HUES48 (cell line): ENCODE data around the gene F10.

Experiments
- H3K27ac ChIP-seq: one replicate; pipeline ENCODE4 v1.7.0; 2013; ENCODE audit warnings: low read depth, low read length, inconsistent platforms
- H3K27me3 ChIP-seq: 2 replicates; pipeline ENCODE4 v1.6.1; 2013; ENCODE audit warnings: mild to moderate bottlenecking, low read length; ENCODE audit not compliant: control insufficient read depth, insufficient read depth
- H3K36me3 ChIP-seq: 2 replicates; pipeline ENCODE4 v1.6.1; 2013; ENCODE audit warnings: low read length; ENCODE audit not compliant: control insufficient read depth, insufficient read depth
- H3K4me1 ChIP-seq: 2 replicates; pipeline ENCODE4 v1.6.1; 2013; ENCODE audit warnings: mild to moderate bottlenecking, low read length; ENCODE audit not compliant: control insufficient read depth, insufficient read depth
- H3K4me3 ChIP-seq: 2 replicates; pipeline ENCODE4 v1.5.1; 2013; ENCODE audit warnings: mild to moderate bottlenecking, low read depth, low read length
- H3K9ac ChIP-seq: 2 replicates; pipeline ENCODE4 v1.6.1; 2013; ENCODE audit warnings: mild to moderate bottlenecking, low read depth, low read length, moderate library complexity
- H3K9me3 ChIP-seq: 2 replicates; pipeline ENCODE4 v1.6.1; 2013; ENCODE audit warnings: low read length; ENCODE audit not compliant: control insufficient read depth, insufficient read depth

F10 gene

GRCh38 chr13:113120300-113121182 is 2.1 kb upstream of the F10 start:
- H3K27me3 ChIP-seq = no peaks in the 10 kb centered on the region
- no peaks in the 10 kb centered on the region for H3K9me3 ChIP-seq
- no peak overlapping the region for H3K4me3 ChIP-seq
- H3K36me3 ChIP-seq = no peaks in the 10 kb centered on the region
- no peaks in the 10 kb centered on the region; the same call in 1 of the 2 replicates for H3K4me1 ChIP-seq
- no peak overlapping the region for H3K9ac ChIP-seq
- no peak overlapping the region for H3K27ac ChIP-seq

GRCh38 chr13:113121183-113121927 is 1.2 kb upstream of the F10 start:
- Histone ChIP-seq H3K9ac (no peak overlapping the region), H3K4me1 (no peaks in the 10 kb centered on the region; the same call in 1 of the 2 replicates), H3K36me3 (no peaks in the 10 kb centered on the region), H3K27ac (no peak overlapping the region), H3K9me3 (no peaks in the 10 kb centered on the region), H3K4me3 (no peak overlapping the region), H3K27me3 (no peaks in the 10 kb centered on the region)

- Histone ChIP-seq H3K27ac (no peak overlapping the region), H3K4me3 (no peak overlapping the region), H3K9me3 (no peaks in the 10 kb centered on the region), H3K36me3 (no peaks in the 10 kb centered on the region), H3K9ac (no peak overlapping the region), H3K27me3 (no peaks in the 10 kb centered on the region), H3K4me1 (no peaks in the 10 kb centered on the region; the same call in 1 of the 2 replicates)
These were observed 599 bp upstream of the F10 start for GRCh38 chr13:113121928-113122471.

GRCh38 chr13:113123226-113124201 is 915 bp downstream of the F10 start:
- H3K9ac ChIP-seq = no peak overlapping the region
- H3K36me3 ChIP-seq = no peaks in the 10 kb centered on the region
- no peaks in the 10 kb centered on the region; the same call in 1 of the 2 replicates for H3K4me1 ChIP-seq
- no peak overlapping the region for H3K27ac ChIP-seq
- no peaks in the 10 kb centered on the region for H3K27me3 ChIP-seq
- H3K4me3 ChIP-seq = no peak overlapping the region
- no peaks in the 10 kb centered on the region for H3K9me3 ChIP-seq

GRCh38 chr13:113124211-113124970 is 1.8 kb downstream of the F10 start:
- H3K27me3 ChIP-seq = no peaks in the 10 kb centered on the region
- no peaks in the 10 kb centered on the region for H3K36me3 ChIP-seq
- no peaks in the 10 kb centered on the region for H3K9me3 ChIP-seq
- no peak overlapping the region for H3K9ac ChIP-seq
- no peak overlapping the region for H3K27ac ChIP-seq
- H3K4me1 ChIP-seq = no peaks in the 10 kb centered on the region; the same call in 1 of the 2 replicates
- no peak overlapping the region for H3K4me3 ChIP-seq

- Histone ChIP-seq H3K27me3 (no peaks in the 10 kb centered on the region), H3K4me3 (no peak overlapping the region)
These were observed 3.1 kb downstream of the F10 start for GRCh38 chr13:113125506-113126264.

GRCh38 chr13:113126265-113127150 is 3.9 kb downstream of the F10 start:
- Histone ChIP-seq H3K27me3 (no peaks in the 10 kb centered on the region), H3K9me3 (no peaks in the 10 kb centered on the region), H3K4me1 (no peaks in the 10 kb centered on the region; the same call in 1 of the 2 replicates), H3K36me3 (no peaks in the 10 kb centered on the region), H3K27ac (no peak overlapping the region), H3K4me3 (no peak overlapping the region), H3K9ac (no peak overlapping the region)

More at GRCh38 chr13:113125506-113126264, 3.1 kb downstream of the F10 start:
- Histone ChIP-seq H3K27ac (no peak overlapping the region), H3K36me3 (no peaks in the 10 kb centered on the region), H3K9me3 (no peaks in the 10 kb centered on the region), H3K9ac (no peak overlapping the region), H3K4me1 (no peaks in the 10 kb centered on the region; the same call in 1 of the 2 replicates)

- H3K9ac ChIP-seq = no peak overlapping the region
- H3K36me3 ChIP-seq = no peaks in the 10 kb centered on the region
- H3K9me3 ChIP-seq = no peaks in the 10 kb centered on the region
- no peak overlapping the region for H3K4me3 ChIP-seq
- no peak overlapping the region for H3K27ac ChIP-seq
- H3K4me1 ChIP-seq = no peaks in the 10 kb centered on the region
- H3K27me3 ChIP-seq = no peaks in the 10 kb centered on the region
These were observed 6.9 kb downstream of the F10 start for GRCh38 chr13:113129480-113129879.
